Thoracic aorta (tissue), 2 donors: ENCODE results near the gene MED15. TPM values are rescaled to one million over a fixed set of nuclear protein-coding genes. Genes with fewer than 3 reads are reported as not detected.
"Not testable (repeated sequence)": the region's sequence is repeated elsewhere in the genome, so short reads cannot be mapped to it uniquely, and the experiment has no call there.

Experiments
- ATAC-seq: fragments of 150-250 bp; one replicate; pipeline ENCODE4 v1.8.0; 2017; ENCODE audit warnings: low read depth; ENCODE audit not compliant: insufficient number of reproducible peaks, low FRiP score
- DNase-seq: peaks from one replicate; pipeline ENCODE4 v3.0.0-alpha.2; 2020; ENCODE audit warnings: low spot score
- H3K27ac ChIP-seq, 2 donors: fragments of 200-600 bp; sonication (generic); 1 replicate in 1 of 2; 2 replicates in 1 of 2; pipeline ENCODE4 v1.5.1; 2016; ENCODE audit warnings: mild to moderate bottlenecking in 2 of 2, moderate library complexity in 2 of 2
- H3K27me3 ChIP-seq: fragments of 200-600 bp; sonication (generic); replicated peaks from 2 replicates; pipeline ENCODE4 v1.6.0; 2016; ENCODE audit warnings: mild to moderate bottlenecking; ENCODE audit not compliant: insufficient read depth
- H3K36me3 ChIP-seq: fragments of 200-600 bp; sonication (generic); one replicate; pipeline ENCODE4 v1.5.1; 2016
- H3K4me1 ChIP-seq, 2 donors: fragments of 200-600 bp; sonication (generic); 1 replicate in 1 of 2; 2 replicates in 1 of 2; pipeline versions ENCODE4 v1.5.1 to v1.6.0; 2016; ENCODE audit warnings: low read depth in 2 of 2, mild to moderate bottlenecking in 1 of 2; ENCODE audit not compliant: control insufficient read depth in 1 of 2
- H3K4me3 ChIP-seq: fragments of 200-600 bp; sonication (generic); 2 replicates; pipeline ENCODE4 v1.5.1; 2016; ENCODE audit warnings: mild to moderate bottlenecking
- H3K9me3 ChIP-seq: fragments of 200-600 bp; sonication (generic); 2 replicates; pipeline ENCODE4 v1.5.1; 2016
- total RNA-seq, 2 donors: library from RNA; depleted of rRNA; stranded (reverse); fragments of >200 nt; gene quantifications; one replicate each; pipeline versions ENCODE4 v1.1.0 to v1.2.3, GENCODE V29; 2016
- TF ChIP-seq, protein P1 (sequence below): fragments of 200-600 bp; sonication (generic); IDR thresholded peaks from one replicate; pipeline ENCODE4 v1.5.1; 2019; ENCODE audit warnings: antibody characterized with exemption

MED15 gene
- total RNA-seq, 2 donors from 2014 or later: 78.9 to 98.6 TPM

DNA sequence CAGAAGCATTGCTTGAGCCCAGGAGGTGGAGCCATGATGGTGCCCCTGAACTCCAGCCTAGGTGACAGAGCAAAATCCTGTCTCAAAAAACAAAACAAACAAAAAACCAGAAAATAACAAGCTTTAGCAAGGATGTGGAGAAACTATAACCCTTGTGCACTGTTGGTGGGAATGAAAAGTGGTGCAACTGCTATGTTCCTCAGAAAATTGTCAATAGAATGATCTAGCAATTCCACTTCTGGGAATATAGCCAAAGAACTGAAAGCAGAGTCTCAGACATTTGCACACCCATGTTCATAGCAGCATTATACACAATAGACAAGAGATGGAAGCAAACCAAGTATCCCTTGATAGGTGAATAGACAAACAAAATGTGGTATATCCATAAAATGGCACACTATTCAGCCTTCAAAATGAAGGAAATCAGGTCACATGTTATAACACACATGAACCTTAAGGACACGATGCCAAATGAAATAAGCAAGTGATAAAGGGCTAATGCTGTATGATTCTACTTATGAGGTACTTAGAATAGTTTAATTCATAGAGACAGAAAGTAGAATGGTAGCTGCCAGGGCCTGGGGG lies 27.7 kb upstream of the MED15 start:
- no peak overlapping the region for H3K4me3 ChIP-seq
- no peak overlapping the region for H3K27ac ChIP-seq
- no peaks in the 10 kb centered on the region for H3K27me3 ChIP-seq
- H3K36me3 ChIP-seq: no peaks in the 10 kb centered on the region
- DNase-seq: no peak
- TF ChIP-seq, protein P1, sequence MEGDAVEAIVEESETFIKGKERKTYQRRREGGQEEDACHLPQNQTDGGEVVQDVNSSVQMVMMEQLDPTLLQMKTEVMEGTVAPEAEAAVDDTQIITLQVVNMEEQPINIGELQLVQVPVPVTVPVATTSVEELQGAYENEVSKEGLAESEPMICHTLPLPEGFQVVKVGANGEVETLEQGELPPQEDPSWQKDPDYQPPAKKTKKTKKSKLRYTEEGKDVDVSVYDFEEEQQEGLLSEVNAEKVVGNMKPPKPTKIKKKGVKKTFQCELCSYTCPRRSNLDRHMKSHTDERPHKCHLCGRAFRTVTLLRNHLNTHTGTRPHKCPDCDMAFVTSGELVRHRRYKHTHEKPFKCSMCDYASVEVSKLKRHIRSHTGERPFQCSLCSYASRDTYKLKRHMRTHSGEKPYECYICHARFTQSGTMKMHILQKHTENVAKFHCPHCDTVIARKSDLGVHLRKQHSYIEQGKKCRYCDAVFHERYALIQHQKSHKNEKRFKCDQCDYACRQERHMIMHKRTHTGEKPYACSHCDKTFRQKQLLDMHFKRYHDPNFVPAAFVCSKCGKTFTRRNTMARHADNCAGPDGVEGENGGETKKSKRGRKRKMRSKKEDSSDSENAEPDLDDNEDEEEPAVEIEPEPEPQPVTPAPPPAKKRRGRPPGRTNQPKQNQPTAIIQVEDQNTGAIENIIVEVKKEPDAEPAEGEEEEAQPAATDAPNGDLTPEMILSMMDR: no peak
- no peaks in the 10 kb centered on the region for H3K9me3 ChIP-seq
- peaks cover 0 to 6% of the 10 kb centered on the region in 2 donors for H3K4me1 ChIP-seq
- no peak for ATAC-seq

GRCh38 chr22:20483143-20483506 lies 24.3 kb upstream of the MED15 start:
- not testable (repeated sequence) for H3K4me3 ChIP-seq, H3K27ac ChIP-seq, H3K36me3 ChIP-seq, H3K4me1 ChIP-seq, ATAC-seq, H3K27me3 ChIP-seq, DNase-seq, H3K9me3 ChIP-seq

GRCh38 chr22:20483771-20484170 lies 23.6 kb upstream of the MED15 start:
- Histone ChIP-seq H3K36me3 (peaks cover 4% of the 10 kb centered on the region), H3K4me1 (no peaks in the 10 kb centered on the region), H3K27me3 (no peaks in the 10 kb centered on the region), H3K4me3 (no peak overlapping the region), H3K9me3 (no peaks in the 10 kb centered on the region), H3K27ac (no peak overlapping the region)
- DNase-seq (no peak), ATAC-seq (no peak)
- TF ChIP-seq, protein P1: no peak

DNA sequence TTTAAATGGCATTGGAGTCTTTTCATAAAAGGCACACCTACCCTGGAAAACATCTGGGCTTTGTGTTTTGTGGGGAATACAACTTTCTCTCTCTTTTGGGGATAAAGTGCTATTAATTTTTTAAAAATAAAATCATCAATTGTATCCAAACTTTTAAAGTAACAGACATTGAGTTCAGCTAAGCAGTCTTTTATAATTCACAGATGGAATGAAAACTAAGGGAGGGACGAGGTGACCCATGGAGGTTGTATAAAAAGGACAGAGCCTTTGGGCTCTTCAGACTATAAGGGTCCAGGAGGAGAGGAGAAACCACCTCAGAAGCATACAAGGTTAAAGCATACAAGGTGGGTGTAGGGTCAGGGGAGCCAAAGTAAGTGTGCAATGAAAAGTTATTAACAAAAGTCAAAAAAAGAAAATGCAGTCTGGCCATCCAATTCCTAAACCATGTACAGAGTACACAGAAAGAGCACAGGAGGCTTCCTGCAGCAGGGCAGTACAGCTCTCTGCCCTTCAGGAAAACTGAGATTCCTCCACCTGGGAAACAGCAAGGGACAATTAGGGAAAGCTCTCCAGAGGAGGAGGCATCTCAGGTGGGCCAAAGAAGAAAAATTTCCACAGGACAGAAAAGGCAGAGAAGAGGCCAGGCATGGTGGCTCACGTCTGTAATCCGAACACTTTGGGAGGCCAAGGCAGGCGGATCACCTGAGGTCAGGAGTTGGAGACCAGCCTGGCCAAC lies 22.3 kb upstream of the MED15 start:
- DNase-seq: no peak
- no peak for ATAC-seq
- H3K27ac ChIP-seq: no peak overlapping the region
- H3K4me1 ChIP-seq: no peaks in the 10 kb centered on the region
- TF ChIP-seq, protein P1: no peak
- no peak overlapping the region for H3K4me3 ChIP-seq
- no peaks in the 10 kb centered on the region for H3K27me3 ChIP-seq
- peaks cover 4% of the 10 kb centered on the region for H3K36me3 ChIP-seq
- no peaks in the 10 kb centered on the region for H3K9me3 ChIP-seq

- ATAC-seq: no peak
- Histone ChIP-seq H3K4me1 (no peaks in the 10 kb centered on the region), H3K27ac (no peak overlapping the region), H3K36me3 (peaks cover 4% of the 10 kb centered on the region), H3K27me3 (no peaks in the 10 kb centered on the region), H3K4me3 (no peak overlapping the region), H3K9me3 (no peaks in the 10 kb centered on the region)
- TF ChIP-seq, protein P1: no peak
- DNase-seq: no peak
Observed at GRCh38 chr22:20486229-20486628, 21.2 kb upstream of the MED15 start.
